GM12874 (cell line): ENCODE measurements around the gene SVOPL.

ENCODE experiments used
- TF ChIP-seq, protein P1 (sequence below): IDR thresholded peaks from 2 replicates; pipeline ENCODE4 v1.5.1; 2011; ENCODE audit warnings: low read depth, mild to moderate bottlenecking, control low read depth, low read length, moderate library complexity; ENCODE audit not compliant: insufficient read depth

The SVOPL gene

DNA sequence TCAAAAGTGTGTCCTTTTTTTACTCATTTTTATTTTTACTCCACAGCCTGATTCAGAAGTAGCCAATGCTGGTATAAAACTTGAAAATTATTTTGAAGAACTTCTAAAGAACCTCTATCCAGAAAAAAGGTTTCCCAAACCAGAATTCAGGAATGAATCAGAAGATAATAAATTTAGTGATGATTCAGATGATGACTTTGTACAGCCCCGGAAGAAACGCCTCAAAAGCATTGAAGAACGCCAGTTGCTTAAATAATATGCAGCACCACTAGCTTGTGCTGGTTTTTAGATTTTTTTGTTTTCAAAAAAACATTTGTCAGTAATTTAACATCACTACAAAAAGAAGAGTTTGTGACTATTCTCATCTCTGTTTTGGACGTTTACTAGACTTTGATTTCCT lies 116.5 kb downstream of the SVOPL start:
- TF ChIP-seq, protein P1, sequence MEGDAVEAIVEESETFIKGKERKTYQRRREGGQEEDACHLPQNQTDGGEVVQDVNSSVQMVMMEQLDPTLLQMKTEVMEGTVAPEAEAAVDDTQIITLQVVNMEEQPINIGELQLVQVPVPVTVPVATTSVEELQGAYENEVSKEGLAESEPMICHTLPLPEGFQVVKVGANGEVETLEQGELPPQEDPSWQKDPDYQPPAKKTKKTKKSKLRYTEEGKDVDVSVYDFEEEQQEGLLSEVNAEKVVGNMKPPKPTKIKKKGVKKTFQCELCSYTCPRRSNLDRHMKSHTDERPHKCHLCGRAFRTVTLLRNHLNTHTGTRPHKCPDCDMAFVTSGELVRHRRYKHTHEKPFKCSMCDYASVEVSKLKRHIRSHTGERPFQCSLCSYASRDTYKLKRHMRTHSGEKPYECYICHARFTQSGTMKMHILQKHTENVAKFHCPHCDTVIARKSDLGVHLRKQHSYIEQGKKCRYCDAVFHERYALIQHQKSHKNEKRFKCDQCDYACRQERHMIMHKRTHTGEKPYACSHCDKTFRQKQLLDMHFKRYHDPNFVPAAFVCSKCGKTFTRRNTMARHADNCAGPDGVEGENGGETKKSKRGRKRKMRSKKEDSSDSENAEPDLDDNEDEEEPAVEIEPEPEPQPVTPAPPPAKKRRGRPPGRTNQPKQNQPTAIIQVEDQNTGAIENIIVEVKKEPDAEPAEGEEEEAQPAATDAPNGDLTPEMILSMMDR = no peak

DNA sequence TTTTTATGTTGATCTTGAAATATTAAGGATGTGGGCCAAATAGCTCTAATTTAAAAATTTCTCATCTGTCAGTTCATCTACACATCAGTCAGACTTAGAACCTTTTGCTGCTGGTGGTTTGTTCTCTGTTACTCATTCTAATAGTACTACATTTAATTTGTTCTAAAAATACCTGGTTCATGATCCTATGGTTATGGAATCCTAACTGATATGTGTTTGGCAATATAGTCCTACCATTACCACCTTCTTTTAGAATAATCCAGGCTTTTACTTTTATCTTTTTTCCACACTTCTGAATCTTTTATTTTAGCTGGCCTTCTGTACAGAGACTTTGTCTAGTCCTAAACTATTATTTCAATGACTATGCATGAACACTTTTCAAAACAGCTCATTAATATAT lies 116.9 kb downstream of the SVOPL start:
- TF ChIP-seq, protein P1 = no peak

DNA sequence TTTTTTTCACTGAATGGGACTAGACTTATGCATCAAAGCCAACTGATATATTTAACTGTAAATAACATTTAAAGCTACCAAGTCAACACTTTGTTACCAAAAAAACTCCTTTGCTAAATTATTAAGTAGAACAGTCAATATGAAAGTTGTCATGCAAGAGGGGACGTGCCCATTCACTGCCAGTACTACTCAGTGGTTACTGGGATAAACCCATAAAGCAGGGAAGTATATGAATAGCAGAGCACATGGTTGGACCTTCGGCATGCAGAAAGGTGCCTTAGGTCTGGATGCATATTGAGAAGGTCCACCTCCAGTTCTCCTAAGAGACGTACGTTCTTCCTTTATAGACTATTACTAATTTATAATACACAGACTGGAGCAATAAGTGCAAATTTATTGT lies 120.1 kb downstream of the SVOPL start:
- TF ChIP-seq, protein P1 = no peak

DNA sequence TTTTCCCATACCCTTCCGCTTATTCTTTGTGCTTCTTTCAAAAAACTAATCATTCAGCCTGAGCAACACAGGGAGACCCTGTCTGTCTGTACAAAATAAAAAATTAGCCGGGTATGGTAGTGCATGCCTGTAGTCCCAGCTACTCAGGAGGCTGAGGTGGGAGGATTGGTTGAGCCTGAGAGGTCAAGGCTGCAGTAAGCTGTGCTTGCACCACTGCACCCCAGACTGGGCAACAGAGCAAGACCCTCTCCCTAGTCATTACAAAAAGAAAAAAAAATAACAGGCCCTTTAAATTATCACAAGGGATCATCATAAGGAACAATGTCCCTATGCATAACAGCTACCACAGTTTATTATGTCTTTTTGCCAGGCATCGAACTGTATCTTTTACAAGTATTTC lies 121.5 kb downstream of the SVOPL start:
- TF ChIP-seq, protein P1 = no peak

DNA sequence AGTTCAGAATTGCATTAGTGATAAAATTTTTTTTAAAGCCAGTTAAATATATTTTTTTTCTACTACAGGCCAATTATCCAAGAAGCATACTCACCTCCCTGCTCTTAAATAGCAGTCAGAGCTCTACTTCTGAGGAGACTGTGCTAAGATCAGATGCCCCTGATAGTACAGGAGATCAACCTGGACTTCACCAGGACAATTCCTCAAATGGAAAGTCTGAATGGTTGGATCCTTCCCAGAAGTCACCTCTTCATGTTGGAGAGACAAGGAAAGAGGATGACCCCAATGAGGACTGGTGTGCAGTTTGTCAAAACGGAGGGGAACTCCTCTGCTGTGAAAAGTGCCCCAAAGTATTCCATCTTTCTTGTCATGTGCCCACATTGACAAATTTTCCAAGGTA lies 122.0 kb downstream of the SVOPL start:
- TF ChIP-seq, protein P1 = no peak

DNA sequence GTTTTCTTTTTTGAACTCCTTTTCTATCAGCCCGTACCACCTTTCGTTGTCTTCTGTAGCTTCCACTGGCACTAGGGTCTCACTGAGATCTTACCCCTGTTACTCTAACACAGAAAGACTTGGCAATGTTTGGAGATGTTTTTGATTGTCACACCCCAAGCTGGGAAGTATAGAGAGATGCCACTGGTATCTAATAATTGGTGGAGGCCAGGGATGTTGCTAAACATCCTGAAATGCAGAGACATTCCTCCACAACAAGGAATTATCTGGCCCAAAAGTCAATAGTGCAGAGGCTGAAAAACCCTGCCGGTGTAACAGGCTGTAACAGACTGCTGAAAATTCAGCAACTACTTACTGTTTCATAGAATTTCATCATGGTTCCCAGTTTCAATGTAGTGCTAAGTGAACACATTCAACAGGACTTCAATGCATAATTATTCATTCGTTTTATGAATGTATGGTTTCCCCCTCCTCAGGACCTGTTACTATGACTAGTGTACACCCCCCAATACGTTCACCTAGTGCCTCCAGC lies 125.2 kb downstream of the SVOPL start:
- TF ChIP-seq, protein P1 = no peak

DNA sequence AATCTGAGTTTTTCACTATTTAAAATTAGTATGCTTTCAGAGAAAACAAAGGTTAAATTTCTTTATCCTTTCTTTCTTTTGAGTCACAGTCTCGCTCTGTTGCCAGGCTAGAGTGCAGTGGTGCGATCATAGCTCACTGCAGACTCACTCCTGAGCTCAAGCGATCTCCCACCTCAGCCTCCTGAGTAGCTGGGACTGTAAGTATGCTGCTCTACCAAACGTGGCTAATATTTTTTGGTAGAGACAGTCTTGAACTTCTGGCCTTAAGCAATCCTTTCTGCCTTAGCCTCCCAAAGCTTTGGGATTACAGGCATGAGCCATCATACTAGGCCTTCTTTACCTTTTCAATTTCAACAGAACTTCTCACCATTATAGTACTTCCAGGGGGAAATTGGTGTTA lies 127.4 kb downstream of the SVOPL start:
- TF ChIP-seq, protein P1 = no peak
